ENCODE data around the gene DMXL1. TPM values are rescaled to one million over a fixed set of nuclear protein-coding genes. Genes with fewer than 3 reads are reported as not detected.

DMXL1 gene
- 29.9 and 31.8 TPM in 2 replicates for total RNA-seq

DNA sequence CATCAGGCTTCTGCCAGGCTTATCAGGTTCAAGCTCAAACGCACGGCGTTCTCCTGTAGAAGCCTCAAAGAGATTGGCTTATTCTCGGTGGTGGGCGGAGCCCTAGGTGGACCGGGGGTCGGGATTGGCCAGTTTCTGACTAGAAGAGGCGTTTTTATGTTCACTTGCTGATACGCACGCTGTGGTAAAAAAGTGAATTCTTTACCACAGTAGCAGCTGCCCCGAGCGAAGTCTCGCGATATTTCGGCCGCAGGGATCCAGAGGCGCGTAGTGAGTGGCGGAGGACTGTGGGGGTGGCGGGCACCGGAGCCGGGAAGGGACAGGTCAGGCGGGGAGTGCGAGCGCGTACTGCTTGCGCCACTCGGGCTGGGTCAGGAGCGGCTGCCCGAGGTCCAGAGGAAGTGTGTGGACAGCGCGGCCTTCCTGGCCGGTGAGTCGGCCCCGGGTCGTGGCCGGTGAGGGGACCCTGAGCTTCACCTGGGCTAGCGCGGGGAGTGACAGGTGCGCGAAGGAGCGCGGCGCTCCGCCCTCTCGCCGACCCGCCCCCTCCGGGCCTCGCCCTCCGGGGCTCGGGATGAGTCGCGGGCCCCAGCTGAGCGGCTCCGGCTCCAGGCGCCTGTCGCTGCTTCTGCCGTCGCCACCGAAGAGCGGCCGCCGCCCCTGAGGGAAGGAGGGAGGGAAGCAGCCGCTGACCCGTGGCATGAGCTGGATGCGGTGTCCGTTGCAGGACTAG is at the start of gene DMXL1:
TSS of gene DMXL1 (plus strand) at position 260 of the 733 bp plus-strand sequence. CDS start 483 bp downstream, outside the sequence.

Small RNAs within 50 kb of the gene (small RNA-seq; reads per million reads assigned to genes)
- gene LAMTOR3P2 = not detected
- 0.09 reads per million for gene MIR5706
- gene RNU6-701P = not detected

Other genes with a start within 250 kb of the DMXL1 start
- 2.7 and 5.0 TPM in 2 replicates for gene DTWD2, start 82.5 kb upstream of the DMXL1 start, total RNA-seq

Data from placental epithelial cell (primary cell).